SK-N-DZ (cell line): ENCODE data around the gene PTPRJ.

ENCODE experiments used
- DNase-seq: peaks from one replicate; pipeline ENCODE4 v3.0.0-alpha.2; 2015; ENCODE audit warnings: low spot score

Gene PTPRJ

GRCh38 chr11:48037709-48038468 lies 57.5 kb downstream of the PTPRJ start:
- DNase-seq = no peak

- DNase-seq = no peak
These were observed 60.6 kb downstream of the PTPRJ start for GRCh38 chr11:48040830-48041444.

- no peak for DNase-seq
These were observed 61.7 kb downstream of the PTPRJ start for GRCh38 chr11:48041877-48042695.

- DNase-seq = no peak
These were observed 63.0 kb downstream of the PTPRJ start for GRCh38 chr11:48043111-48043990.

GRCh38 chr11:48043991-48044512 lies 63.7 kb downstream of the PTPRJ start:
- DNase-seq = no peak

GRCh38 chr11:48044577-48044976 lies 64.2 kb downstream of the PTPRJ start:
- no peak for DNase-seq

GRCh38 chr11:48045536-48045935 lies 65.2 kb downstream of the PTPRJ start:
- no peak for DNase-seq

- DNase-seq = no peak
These were observed 67.3 kb downstream of the PTPRJ start for GRCh38 chr11:48047616-48048015.

GRCh38 chr11:48049036-48049435 lies 68.7 kb downstream of the PTPRJ start:
- DNase-seq = no peak

- DNase-seq = no peak
These were observed 69.9 kb downstream of the PTPRJ start for GRCh38 chr11:48050304-48050703.

GRCh38 chr11:48051217-48051830 lies 71.0 kb downstream of the PTPRJ start:
- no peak for DNase-seq

- no peak for DNase-seq
These were observed 72.1 kb downstream of the PTPRJ start for GRCh38 chr11:48052183-48053044.

- no peak for DNase-seq
These were observed 74.6 kb downstream of the PTPRJ start for GRCh38 chr11:48054994-48055291.

- DNase-seq = no peak
These were observed 75.2 kb downstream of the PTPRJ start for GRCh38 chr11:48055292-48056132.

GRCh38 chr11:48056325-48057183 lies 76.2 kb downstream of the PTPRJ start:
- DNase-seq = no peak

GRCh38 chr11:48058064-48058463 lies 77.7 kb downstream of the PTPRJ start:
- no peak for DNase-seq

GRCh38 chr11:48058788-48059187 lies 78.4 kb downstream of the PTPRJ start:
- no peak for DNase-seq

- no peak for DNase-seq
These were observed 82.3 kb downstream of the PTPRJ start for GRCh38 chr11:48062649-48063048.
